ENCODE data around the gene NRF1.
A peak's percentile ranks its signal among the peaks of the same experiment; 100 is the strongest.
"Not testable (repeated sequence)": the region's sequence is repeated elsewhere in the genome, so short reads cannot be mapped to it uniquely, and the experiment has no call there.

NRF1 gene

DNA sequence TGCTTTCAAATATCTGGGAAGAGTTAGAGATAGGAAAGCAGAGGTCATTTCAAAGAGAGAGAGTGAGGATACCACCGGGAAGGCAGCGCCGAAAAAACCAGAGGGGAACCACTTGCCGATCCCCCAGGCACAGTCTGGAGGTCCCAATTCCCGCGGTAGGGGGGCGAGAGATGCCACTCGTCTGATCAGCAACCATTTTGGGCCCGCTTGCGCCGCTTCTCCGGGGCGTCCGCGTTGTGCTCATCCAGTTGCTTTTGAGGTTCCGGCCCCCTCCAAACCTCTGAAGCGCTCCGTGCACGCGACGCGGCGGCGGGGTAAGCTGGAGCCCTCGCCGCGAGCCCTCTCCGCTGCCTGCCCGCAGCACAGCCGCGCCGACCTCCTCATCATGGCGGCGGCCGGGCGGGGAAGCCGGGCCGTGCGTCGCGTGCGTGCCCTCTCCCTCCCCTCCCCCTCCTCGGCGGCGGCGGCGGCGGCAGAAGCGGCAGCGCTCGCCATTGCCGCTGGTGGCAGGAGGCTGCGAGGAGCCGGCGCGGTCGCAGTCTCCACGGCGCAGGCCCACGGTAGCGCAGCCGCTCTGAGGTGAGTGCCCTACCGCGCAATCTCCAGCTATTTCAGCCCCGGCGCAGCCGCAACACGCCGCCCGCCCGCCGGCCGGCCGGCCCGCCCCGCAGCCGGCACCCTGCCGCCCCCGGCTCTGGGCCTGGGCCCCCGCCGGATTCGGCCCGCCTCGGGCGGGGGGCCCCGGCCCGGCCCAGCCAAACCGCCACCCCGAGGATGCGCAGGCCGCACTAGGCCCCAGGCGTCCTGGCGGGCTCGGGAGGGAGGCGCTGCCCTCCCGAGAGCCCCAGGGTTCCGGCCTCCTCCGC lies at the start of gene NRF1:
Gene NRF1 (plus strand): TSS at position 475 of the 866 bp plus-strand sequence. CDS start 45,632 bp downstream, outside the sequence.
- peak; percentile 91 for DNase-seq (ENCODE audit: low spot score)

DNA sequence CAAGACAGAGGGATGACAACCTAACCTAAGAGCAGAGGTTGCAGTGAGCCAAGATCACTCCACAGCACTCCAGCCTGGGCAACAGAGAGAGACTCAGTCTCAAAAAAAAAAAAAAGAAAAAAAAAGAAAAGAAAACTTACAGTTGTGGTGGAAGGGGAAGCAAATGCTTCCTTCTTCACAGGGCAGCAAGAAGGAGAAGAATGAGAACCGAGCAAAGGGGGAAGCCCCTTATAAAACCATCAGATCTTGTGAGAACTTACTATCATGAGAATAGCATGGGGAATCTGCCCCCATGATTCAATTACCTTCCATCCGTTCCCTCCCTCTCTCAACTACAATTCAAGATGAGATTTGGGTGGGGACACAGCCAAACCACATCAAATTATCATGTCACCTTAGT lies 45.2 kb upstream of the NRF1 start:
- not testable (repeated sequence) for DNase-seq (ENCODE audit: low spot score)

DNA sequence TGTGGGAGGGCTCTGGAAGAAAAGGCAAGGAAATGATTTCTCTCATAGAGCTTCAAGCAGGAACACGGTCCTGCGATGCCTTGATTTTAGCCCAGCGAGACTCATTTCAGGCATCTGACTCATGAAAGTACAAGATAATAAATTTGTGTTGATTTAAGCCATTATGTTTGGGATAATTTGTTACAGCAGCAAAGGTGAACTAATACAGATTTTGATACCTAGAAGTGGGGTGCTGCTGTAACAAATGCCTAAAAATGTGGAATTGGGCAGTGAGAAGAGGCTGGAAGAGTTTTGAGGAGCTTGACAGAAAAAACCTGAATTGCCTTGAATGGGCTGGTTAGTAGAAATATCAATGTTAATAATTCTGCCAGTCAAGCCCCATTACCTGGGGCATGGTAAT lies 44.1 kb upstream of the NRF1 start:
- DNase-seq (ENCODE audit: low spot score): no peak

DNA sequence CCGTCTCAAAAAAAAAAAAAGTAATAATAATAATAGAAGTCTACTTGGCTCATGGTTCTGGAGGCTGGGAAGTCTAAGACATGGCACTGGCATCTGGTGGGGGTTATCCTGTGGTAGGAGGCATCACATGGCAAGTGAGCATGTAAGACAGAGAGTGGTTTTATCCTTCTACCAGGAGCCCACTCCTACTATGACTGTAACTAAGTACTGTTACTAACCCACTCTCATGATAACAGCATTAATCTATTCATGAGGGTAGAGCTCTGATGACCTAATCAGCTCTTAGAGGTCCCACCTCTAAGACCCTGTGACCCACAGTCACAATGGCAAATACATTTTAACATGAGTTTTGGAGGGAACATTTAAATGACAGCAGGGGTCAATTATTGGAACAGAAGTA lies 43.3 kb upstream of the NRF1 start:
- DNase-seq (ENCODE audit: low spot score): no peak

DNA sequence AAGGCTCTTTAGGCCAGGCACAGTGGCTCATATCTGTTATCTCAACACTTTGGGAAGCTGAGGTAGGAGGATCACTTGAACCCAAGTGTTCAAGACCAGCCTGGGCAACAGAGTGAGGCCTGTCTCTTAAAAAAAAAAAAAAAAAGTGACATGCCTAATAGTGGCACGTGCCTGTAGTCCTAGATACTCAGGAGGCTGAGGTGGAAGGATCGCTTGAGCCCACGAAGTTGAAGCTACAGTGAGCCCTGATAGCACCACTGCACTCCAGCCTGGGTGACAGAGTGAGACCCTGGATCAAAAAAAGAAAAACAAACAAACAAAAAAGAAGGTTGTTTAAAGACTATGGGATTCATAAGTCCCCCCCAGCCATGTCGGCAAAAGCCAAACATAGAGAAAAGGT lies 42.2 kb upstream of the NRF1 start:
- DNase-seq (ENCODE audit: low spot score): no peak

DNA sequence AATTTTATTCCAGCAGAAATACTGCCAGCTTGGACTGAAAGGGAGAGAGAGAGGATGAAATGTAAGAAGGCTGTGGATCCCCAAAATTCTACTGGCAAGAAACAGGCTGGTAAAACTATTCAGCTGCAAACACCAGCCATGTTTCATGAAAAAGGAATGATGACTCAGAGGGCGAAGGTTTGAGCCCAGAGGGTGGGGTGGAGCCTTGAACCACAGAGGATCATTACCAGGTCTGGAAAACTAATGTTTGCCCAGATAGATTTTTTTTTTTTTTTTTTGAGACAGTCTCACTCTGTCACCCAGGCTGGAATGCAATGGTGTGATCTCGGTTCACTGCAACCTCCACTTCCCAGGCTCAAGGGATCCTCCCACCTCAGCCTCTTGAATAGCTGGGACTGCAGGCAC lies 41.7 kb upstream of the NRF1 start:
- no peak for DNase-seq (ENCODE audit: low spot score)

DNA sequence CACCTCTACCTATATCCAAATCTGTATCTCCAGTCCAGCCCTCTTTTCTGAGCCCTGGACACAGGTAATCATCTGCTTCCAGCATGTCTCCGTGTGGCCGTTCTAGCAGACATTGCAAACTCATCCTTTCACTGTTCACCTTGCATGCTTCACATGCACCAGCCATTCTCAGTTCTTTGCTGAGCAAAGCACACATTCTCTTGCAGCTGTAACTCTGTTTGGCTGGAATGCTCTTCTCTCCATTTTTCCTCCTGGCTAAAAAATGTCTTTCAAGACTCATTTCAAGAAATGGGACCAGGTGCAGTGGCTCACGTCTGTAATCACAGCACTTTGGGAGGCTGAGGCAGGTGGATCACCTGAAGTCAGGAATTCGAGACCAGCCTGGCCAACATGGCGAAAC lies 40.3 kb upstream of the NRF1 start:
- DNase-seq (ENCODE audit: low spot score): no peak

DNA sequence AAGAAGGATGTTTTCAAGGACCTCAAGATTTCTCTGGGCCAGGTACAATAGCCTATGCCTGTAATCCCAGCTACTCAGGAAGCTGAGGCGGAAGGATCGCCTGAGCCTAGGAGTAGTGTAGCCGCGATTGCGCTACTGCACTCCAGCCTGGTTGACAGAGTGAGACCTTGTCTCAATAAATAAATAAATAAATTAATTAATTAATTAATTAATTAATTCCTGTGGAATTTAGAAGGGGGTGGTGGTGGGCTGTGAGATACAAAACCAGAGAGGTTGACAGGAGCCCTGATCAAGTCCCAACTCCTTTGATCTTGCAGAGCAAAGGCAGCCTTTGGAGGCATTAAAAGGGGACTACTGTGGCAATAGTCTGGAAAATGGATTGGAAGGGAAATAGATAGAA lies 39.3 kb upstream of the NRF1 start:
- no peak for DNase-seq (ENCODE audit: low spot score)

DNA sequence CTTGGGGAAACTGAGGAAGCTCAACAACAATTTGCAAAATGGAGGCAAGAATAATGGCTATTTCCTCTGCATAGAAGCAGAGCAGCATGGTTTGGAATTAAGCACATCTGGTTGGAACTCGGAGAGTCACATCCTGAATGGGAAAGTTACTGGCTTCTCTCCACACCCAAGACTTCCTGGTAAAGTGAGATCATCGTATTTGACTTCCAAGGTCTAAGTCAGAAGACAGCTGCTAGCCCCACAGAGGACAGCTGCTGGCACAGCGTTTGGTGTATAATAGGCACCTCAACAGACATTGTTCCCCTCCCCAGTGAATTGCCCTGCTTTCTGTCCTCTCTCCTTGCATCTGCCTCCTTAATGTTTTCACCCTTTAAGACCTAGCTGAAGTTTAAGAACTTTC lies 37.0 kb upstream of the NRF1 start:
- no peak for DNase-seq (ENCODE audit: low spot score)

DNA sequence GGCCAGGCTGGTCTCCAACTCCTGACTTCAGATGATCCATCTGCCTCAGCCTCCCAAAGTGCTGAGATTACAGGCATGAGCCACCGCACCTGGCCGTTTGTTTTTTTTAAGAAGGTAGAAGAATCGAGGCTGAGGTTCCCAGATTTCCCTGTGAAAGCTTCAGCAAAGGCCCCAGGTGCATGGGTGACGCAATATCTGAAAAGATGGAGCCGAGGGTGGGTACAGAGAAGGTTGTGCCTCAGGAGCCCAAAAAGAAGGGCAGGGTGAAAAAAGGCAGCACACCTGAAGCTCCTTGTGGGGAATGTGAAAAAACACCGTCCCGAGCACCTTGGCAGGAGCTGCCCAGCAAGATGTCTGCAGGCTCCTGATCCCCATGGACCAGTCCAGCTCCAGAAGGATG lies 35.8 kb upstream of the NRF1 start:
- no peak for DNase-seq (ENCODE audit: low spot score)

DNA sequence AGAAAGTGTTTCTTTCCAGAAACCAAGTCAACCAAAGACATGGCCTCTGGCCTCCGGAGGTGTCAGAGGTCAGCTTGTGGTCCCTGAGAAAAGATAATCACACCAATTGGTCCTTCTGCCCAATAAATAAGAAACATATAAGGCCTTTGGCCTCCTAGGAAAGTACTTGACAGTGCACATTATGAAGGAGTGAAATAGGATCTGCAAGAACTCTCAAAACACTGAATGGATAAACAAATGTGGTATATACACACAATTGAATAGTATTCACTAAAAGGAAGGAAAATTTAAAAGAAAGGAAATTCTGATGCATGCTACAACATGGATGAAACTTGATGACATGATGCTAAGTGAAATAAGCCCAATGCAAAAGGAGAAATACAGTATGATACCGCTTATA lies 35.4 kb upstream of the NRF1 start:
- no peak for DNase-seq (ENCODE audit: low spot score)

DNA sequence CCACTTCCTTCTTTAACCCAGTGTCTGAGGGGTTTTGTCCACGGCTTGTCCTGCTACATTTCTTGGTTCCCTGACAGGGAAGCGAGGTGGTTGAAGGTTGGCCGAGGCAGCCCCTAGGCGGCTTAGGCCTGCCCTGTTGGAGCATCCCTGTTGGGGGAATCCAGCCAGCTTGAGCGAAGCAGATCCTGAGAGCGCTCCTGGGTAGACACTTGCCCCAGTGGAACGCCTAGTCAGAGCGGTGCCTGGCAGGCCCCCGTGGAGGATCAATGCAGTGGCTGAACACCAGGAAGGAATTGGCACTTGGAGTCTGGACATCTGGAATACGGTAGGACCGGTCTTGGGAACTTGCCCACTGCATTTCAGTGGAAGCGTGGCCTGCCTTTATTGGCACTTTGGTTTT lies 32.7 kb upstream of the NRF1 start:
- no peak for DNase-seq (ENCODE audit: low spot score)

DNA sequence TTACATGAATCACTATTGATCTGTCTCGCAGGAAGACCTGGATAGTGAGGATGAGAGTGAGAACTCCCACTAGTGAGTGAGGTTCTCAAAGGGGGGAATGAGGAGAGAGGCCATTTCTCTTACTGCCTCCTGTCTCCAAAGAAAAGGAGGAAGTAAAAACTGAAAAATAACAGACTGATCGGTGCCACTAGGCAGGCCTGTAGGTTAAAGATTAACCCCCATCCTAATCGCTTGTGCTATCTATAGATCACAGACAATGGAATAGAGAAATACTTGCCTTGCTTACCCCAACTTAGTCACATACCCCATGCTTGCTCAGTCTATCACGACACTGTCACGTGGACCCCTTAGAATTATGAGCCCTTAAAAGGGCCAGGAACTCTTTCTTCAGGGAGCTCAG lies 25.3 kb upstream of the NRF1 start:
- not testable (repeated sequence) for DNase-seq (ENCODE audit: low spot score)

DNA sequence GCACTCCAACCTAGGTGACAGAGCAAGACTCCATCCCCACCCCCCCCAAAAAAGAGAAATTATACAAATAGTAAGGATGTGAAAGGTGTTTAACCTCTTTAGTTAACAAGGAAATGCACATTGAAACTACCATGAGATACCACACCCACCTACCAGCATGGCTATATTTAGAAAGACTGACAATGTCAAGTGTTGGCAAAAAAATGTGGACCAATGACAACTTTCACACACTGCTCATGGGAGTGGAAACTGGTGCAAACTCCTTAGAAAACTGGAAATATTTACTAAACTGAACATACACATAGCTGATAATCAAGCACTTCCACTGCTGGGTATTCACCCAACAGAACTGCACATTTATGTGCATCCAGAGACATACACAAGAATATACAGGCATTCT lies 23.3 kb upstream of the NRF1 start:
- no peak for DNase-seq (ENCODE audit: low spot score)

DNA sequence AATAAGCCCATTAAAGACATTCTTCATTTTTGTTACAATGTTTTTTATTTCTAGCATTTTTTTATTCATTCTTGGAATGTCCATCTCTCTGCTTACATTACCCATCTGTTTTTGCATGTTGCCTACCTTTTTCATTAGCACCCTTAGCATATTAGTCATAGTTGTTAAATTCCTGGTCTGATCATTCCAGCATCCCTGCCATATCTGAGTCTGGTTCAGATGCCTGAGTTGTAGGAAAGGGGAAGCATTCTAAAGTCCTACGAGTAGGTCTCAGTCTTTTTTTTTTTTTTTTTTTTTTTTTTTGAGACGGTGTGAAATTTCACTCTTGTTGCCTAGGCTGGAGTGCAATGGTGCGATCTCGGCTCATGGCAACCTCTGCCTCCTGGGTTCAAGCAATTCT lies 19.7 kb upstream of the NRF1 start:
- no peak for DNase-seq (ENCODE audit: low spot score)

DNA sequence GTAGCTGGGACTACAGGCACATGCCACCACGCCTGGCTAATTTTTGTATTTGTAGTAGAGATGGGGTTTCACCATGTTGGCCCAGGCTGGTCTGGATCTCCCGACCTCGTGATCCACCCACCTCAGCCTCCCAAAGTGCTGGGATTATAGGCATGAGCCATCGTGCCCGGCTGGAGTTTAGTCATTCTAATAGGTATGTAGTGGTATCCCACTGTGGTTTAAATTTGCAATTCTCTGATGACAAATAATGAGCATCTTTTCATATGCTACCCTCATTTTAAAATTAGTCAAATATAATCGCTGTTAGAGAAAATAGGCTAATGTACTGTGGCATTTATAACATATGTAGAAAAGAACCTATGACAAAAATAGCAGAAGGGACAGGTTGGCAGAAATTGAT lies 15.1 kb upstream of the NRF1 start:
- not testable (repeated sequence) for DNase-seq (ENCODE audit: low spot score)

DNA sequence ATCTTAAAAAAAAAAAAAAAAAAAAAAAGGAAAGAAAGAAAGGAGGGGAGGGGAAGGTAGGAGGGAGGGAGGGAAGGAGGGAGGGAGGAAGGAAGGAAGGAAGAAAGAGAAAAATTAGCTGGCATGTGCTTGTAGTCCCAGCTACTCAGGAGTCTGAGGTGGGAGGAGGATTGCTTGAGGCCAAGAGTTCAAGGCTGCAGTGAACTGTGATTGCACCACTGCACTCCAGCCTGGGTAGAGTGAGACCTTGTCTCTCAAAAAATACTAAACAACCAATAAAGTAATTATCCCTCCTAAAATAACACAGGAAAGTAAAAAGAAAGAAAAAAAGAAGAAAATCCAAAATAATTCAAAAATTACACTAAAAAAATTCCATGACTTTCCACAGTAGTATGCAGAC lies 13.8 kb upstream of the NRF1 start:
- DNase-seq (ENCODE audit: low spot score): no peak

DNA sequence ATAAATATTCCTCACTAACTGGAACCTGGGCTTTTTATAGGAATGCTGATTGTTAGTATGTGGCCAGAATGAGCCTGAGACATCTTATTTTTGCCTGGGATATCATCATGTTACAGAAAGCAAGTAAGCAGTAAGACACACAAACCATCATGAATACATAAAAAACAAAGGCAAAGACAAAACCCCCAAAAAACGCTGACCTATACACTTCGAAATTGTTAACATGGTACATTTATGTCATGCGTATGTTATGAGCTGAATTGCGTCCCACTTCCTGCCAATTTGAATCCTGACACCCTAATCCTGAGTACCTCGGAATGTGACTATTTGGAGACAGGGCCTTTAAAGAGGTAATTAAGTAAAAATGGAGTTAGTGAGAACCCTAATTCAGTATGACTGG lies 12.3 kb upstream of the NRF1 start:
- DNase-seq (ENCODE audit: low spot score): no peak

DNA sequence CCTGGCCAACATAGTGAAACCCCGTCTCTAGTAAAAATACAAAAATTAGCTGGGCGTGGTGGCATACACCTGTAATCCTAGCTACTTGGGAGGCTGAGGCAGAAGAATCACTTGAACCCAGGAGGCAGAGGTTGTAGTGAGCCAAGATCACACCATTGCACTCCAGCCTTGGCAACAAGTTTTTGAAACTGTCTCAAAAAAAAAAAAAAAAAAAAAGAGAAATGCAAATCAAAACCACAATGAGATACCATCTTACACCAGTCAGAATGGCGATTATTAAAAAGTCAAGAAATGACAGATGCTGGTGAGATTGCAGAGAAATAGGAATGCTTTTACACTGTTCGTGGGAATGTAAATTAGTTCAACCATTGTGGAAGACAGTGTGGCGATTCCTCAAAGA lies 7.9 kb upstream of the NRF1 start:
- not testable (repeated sequence) for DNase-seq (ENCODE audit: low spot score)

DNA sequence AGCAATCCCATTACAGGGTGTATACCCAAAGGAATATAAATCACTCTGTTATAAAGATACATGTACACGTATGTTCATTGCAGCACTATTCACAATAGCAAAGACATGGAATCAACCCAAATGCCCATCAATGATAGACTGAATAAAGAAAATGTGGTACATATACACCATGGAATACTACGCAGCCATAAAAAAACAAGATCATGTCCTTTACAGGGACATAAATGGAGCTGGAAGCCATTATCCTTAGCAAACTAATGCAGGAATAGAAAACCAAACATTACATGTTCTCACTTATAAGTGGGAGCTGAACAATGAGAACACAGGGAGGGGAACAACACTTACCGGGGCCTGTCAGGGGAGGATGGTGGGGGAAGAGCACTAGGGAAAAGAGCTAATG lies 7.5 kb upstream of the NRF1 start:
- not testable (repeated sequence) for DNase-seq (ENCODE audit: low spot score)

DNA sequence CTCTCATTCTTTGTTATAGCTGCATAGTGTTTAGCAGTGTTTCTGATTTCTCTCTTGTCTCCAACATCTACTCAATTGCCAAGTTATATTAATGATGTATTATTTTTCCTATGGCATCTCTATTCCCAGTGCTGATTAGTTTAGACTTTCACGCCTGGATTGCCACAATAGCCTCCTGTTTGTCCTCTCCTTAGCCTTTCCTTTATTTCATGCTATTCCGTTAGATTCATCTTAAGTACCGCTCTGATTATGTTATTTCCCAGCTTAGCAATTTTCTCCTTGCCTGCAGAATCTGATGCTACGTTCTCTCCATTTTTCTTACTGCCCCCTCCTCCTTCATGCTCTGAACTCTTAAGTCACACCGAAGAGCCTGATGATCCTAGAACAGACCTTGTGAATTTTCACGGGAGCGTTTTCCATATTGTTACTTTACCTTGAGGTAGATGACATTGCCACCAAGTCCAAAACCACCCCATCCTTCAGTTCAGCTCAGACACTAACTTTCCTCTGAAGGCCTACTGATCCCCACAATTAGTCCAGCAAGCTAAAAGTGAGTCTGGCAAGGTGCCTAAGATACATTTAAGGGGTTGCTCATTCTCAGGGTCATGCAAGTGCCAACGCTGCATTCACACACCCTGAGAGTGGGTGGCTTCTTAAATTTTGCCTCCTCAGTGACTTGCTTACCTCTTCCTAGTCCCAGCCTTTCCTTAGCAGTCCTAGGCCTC lies 6.6 kb upstream of the NRF1 start:
- DNase-seq (ENCODE audit: low spot score): no peak

DNA sequence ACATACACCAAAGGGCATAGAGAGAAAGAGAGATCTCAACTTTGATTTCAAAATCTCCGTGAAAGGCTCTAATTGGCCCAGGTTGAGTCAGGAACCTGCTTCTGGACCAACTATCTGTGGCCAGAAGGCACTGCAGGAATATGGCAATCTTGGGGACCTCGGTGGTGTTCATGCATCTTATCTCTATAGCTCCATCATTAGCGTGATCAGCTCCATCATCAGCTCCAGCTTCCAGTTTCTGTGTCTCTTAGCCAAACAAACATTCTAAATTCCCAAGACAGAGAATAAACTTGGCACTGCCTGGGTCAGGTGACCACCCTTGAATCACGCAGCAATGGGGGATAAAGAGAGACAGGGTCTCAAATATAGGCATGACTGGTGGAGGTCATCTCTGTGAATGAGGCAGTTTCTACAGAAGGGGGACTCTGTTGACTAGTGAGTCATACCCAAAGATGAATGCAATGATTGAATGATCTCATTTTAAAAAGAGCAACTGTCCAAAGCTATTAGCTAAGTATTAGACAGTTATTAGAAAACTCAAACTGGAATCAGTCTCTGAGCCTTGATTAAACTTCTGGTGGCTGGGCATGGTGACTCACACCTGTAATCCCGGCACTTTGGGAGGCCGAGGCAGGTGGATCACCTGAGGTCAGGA lies 5.4 kb upstream of the NRF1 start:
- DNase-seq (ENCODE audit: low spot score): no peak

DNA sequence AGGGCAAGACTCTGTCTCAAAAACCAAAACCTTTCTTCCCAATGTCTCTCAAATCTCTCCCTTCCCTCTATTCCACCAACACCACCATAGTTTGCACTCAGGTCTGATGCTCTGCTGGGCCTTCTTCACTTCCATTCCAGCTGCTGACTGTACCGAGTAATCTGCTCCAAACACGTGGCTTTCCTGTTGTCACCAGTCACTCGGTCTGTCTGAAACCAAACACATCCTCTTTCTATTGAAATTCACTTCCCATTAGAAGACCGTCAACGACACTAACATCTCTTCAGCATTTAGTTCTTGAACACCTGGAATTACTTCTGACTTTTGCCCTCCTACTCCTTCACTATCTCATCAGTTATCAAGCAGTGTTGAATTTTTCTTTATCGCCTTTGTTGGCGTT lies 4.7 kb upstream of the NRF1 start:
- DNase-seq (ENCODE audit: low spot score): no peak

Data from hematopoietic multipotent progenitor cell treated with erythropoietin and hydrocortisone succinate and interleukin-3 and kit ligand, for 15 days (in vitro differentiated cells).